ENCODE data around the gene LIG4.

The LIG4 gene

GRCh38 chr13:108193806-108194205, 21.5 kb downstream of the LIG4 start:
- DNase-seq: no peak

- no peak for DNase-seq
Observed at GRCh38 chr13:108190897-108191296, 24.4 kb downstream of the LIG4 start.

- DNase-seq: no peak
Observed at GRCh38 chr13:108188260-108188659, 27.1 kb downstream of the LIG4 start.

- DNase-seq: no peak
Observed at GRCh38 chr13:108185223-108185622, 30.1 kb downstream of the LIG4 start.

DNA sequence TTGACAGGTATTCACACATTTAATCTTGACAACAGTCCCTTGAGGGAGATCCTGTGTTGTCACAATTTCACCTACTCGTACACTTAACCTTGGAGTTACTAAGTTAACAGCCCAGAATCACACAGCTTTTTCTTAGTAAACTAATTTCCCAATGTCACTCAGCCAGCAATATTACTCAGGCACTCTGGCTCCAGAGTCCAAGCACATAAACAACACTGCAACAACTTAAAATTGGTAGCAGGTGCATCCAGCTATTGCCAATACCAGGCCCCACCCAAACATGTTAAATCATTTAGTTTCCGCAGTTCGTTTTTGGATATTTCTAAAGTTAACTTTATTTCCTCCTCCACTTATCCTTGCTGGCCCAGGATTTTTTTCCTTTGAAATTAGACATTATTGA, 32.7 kb downstream of the LIG4 start:
- no peak for DNase-seq

DNA sequence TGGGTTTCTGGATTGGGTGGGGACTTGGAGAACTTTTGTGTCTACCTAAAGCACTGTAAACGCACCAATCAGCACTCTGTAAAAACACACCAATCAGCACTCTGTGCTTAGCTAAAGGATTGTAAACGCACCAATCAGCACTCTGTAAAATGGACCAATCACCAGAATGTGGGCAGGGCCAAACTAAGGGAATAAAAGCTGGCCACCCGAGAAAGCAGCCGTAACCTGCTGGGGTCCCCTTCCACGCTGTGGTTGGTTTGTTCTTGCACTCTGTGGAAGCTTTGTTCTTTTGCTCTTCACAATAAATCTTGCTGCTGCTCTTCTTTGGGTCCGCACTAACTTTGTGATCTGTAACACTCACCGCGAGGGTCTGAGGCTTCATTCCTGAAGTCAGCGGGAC, 37.3 kb downstream of the LIG4 start:
- no peak for DNase-seq

DNA sequence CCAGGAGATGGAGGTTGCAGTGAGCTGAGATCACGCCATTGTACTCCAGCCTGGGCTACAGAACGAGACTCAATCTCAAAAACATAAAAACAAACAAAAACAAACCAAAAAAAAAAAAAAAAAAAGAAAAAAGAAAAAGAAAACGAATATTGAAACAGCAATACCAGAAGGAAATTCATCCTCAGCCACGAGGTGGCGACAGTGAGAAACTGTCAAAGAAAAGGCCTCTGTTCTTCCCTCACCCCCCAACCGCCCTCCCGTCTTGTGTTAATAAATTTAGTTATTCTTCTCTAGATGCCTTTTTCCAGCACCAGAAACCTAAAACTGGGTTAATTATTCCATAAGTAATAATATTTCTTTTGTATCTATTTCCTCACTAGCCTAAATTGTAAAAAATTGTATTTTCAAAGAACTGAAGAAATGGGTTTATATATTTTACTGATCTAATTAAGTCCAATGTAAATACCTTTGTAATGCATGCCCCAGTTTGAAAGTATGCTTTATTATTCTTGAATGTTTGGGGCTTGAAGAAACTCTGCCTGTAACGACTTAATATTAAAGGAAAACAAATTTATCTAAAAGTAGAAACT, 38.6 kb downstream of the LIG4 start:
- no peak for DNase-seq

- no peak for DNase-seq
Observed at GRCh38 chr13:108168929-108169328, 46.4 kb downstream of the LIG4 start.

DNA sequence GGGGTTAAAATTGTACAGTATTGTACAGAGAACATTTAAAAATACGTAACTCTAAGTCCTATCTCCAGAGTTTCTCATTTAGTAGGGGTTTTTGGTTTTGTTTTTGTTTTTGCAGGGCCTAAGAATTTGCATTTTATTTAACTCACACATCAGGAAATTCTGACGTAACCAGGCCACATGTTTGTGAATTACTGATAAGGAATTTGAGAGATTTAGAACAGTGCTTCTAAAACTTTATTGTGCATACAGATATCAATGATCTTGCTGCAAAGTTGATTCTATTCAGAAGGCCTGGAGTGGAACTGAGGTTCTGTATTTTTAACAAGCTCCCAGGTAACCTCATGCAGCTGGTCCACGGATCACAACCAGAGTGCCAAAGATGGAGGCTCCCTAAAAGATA, 49.3 kb downstream of the LIG4 start:
- no peak for DNase-seq

- DNase-seq: no peak
Observed at GRCh38 chr13:108158746-108159145, 56.6 kb downstream of the LIG4 start.

Measured in NCI-H187 (cell line).